Measurements from ENCODE around the gene PSPC1.

GRCh38 chr13:19763618-19764017, 19.1 kb downstream of the PSPC1 start:
- TF ChIP-seq CTCF (IDR thresholded peaks at IDR 0.05) (no peak), POLR2A (IDR thresholded peaks at IDR 0.05) (no peak), POLR2AphosphoS5 (IDR thresholded peaks at IDR 0.05) (no peak)

Measured in breast epithelium (tissue), 3 donors.